ENCODE results near the gene DEF6.
"Not testable (repeated sequence)": the region's sequence is repeated elsewhere in the genome, so short reads cannot be mapped to it uniquely, and the experiment has no call there.

Gene DEF6

GRCh38 chr6:35311390-35312075 is 13.9 kb downstream of the DEF6 start:
- DNase-seq (ENCODE audit: low read depth in 2 of 2) = no peak

- DNase-seq (ENCODE audit: low read depth in 2 of 2) = no peak
Measured at GRCh38 chr6:35312076-35312800, 14.6 kb downstream of the DEF6 start.

- DNase-seq (ENCODE audit: low read depth in 2 of 2) = no peak
Measured at GRCh38 chr6:35312807-35313206, 15.2 kb downstream of the DEF6 start.

GRCh38 chr6:35317483-35318195 is 20.0 kb downstream of the DEF6 start:
- DNase-seq (ENCODE audit: low read depth in 2 of 2) = no peak

- no peak for DNase-seq (ENCODE audit: low read depth in 2 of 2)
Measured at GRCh38 chr6:35318196-35319171, 20.9 kb downstream of the DEF6 start.

GRCh38 chr6:35319346-35320030 is 21.9 kb downstream of the DEF6 start:
- DNase-seq (ENCODE audit: low read depth in 2 of 2) = no peak

- no peak for DNase-seq (ENCODE audit: low read depth in 2 of 2)
Measured at GRCh38 chr6:35320031-35320410, 22.4 kb downstream of the DEF6 start.

- no peak for DNase-seq (ENCODE audit: low read depth in 2 of 2)
Measured at GRCh38 chr6:35321091-35321490, 23.5 kb downstream of the DEF6 start.

- peak; percentile 52 to 64 for DNase-seq (ENCODE audit: low read depth in 2 of 2)
Measured at GRCh38 chr6:35327349-35328027, 29.9 kb downstream of the DEF6 start.

GRCh38 chr6:35328108-35328723 is 30.6 kb downstream of the DEF6 start:
- DNase-seq (ENCODE audit: low read depth in 2 of 2) = no peak

- not testable (repeated sequence) for DNase-seq (ENCODE audit: low read depth in 2 of 2)
Measured at GRCh38 chr6:35328965-35329364, 31.3 kb downstream of the DEF6 start.

- no peak for DNase-seq (ENCODE audit: low read depth in 2 of 2)
Measured at GRCh38 chr6:35330541-35331119, 33.0 kb downstream of the DEF6 start.

GRCh38 chr6:35332074-35332887 is 34.7 kb downstream of the DEF6 start:
- peak; percentile 31 to 56 for DNase-seq (ENCODE audit: low read depth in 2 of 2)

GRCh38 chr6:35341557-35341956 is 43.9 kb downstream of the DEF6 start:
- no peak for DNase-seq (ENCODE audit: low read depth in 2 of 2)

GRCh38 chr6:35342258-35343091 is 44.9 kb downstream of the DEF6 start, which contains the start of gene PPARD:
Gene PPARD, plus strand, starts transcription at chr6:35342558. Its CDS starts 68,530 bp downstream, at chr6:35411088.
- peak; percentile 93 to 98 for DNase-seq (ENCODE audit: low read depth in 2 of 2)

GRCh38 chr6:35343092-35343834 is 45.6 kb downstream of the DEF6 start:
- DNase-seq (ENCODE audit: low read depth in 2 of 2) = no peak
